ENCODE data around the gene ELOVL5. TPM values are rescaled to one million over a fixed set of nuclear protein-coding genes. Genes with fewer than 3 reads are reported as not detected.

Gene ELOVL5
- total RNA-seq, 1 donor from 2014 or later = 133 TPM

DNA sequence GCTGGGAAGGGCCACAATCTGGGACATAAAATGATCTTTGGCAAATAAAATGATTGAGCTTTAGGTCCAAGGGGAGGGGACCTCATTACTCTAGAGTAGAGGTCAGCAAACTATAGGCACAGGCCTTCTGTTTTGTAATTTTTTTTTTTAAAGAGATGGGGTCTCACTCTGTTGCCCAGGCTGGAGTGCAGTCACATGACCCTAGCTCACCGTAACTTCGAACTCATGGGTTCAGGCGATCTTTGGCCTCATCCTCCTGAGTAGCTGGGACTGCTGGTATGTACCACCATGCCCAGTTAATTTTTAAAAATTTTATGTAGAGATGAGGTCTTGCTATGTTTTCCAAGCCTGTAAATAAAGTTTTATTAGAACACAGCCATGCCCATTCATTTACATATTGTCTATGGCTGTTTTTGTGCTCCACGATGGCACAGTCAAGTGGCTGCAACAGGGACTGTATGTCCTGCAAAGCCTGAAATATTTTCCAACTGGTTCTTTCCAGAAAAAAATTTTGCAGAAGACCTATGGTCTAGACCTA is 82.1 kb downstream of the ELOVL5 start:
- no peaks in the 10 kb centered on the region for H3K9me3 Mint-ChIP-seq
- DNase-seq (ENCODE audit: low spot score) = no peak
- peaks cover 79% of the 10 kb centered on the region for H3K36me3 Mint-ChIP-seq (ENCODE audit: low read depth)
- no peaks in the 10 kb centered on the region for H3K27me3 Mint-ChIP-seq (ENCODE audit: low read depth)
- H3K27ac Mint-ChIP-seq = no peak overlapping the region
- H3K4me1 Mint-ChIP-seq (ENCODE audit: low read depth) = peaks cover 18% of the 10 kb centered on the region
- intact Hi-C loops (cut with micrococcal nuclease) = loop anchor here (10.0 kb wide), 1 partner anchor 218 kb away; no protein-coding TSS in a partner anchor
- no peak overlapping the region for H3K4me3 Mint-ChIP-seq (ENCODE audit: low read depth)

DNA sequence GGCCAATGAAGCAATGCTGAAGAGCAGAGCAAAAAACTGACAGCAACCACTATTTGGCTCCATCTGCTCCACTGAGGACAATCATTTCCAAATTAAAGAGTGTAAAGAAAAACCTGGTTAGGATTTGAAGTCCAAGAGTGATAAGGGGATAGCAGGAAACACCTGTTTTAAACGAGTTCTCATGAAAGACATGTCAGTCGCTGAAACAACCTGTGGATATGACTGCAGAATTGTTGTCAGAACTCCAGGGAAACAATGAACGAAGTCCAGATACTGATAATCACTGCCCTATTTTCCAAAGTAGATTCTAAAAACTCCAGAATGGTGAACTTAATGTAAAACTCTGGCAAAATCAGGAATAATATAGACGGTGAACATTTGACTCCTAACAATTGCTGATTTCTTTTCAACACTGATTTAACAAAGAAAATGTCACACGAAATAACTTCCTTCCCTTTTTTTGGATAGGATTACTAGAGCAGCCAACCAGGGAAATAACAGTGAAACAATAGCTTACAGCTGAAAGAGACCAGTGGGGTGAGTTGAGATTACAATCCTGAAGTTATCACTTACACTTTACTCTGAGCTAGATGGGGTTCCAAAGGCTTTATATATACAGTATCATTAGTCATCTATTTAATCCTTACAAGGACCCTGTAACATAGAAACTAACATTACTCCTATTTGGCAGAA is 83.7 kb downstream of the ELOVL5 start:
- intact Hi-C loops (cut with micrococcal nuclease) = loop anchor here (10.0 kb wide), 1 partner anchor 220 kb away; no protein-coding TSS in a partner anchor
- Mint-ChIP-seq H3K36me3 (ENCODE audit: low read depth) (peaks cover 80% of the 10 kb centered on the region), H3K9me3 (no peaks in the 10 kb centered on the region), H3K27me3 (ENCODE audit: low read depth) (no peaks in the 10 kb centered on the region), H3K4me1 (ENCODE audit: low read depth) (peaks cover 13% of the 10 kb centered on the region), H3K4me3 (ENCODE audit: low read depth) (no peak overlapping the region), H3K27ac (no peak overlapping the region)
- DNase-seq (ENCODE audit: low spot score) = no peak

DNA sequence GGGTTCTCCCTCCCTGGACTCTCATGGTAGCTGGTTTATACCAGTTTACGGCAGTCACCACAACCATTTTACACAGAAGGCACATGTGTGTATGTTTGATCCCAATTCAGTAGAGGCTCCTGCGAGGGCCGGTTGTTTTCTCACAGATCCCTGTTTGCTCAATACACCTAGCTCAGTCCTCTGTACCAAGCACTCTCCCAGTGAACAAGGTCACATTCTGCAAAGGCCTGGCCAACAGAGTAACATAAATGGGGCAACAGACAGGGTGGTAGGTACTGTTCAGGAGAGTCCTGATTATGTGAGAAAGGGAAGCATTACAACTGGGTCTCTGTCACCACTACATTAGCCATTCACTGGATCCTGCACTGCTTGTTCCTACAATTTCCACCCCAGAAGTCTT is 84.4 kb downstream of the ELOVL5 start:
- peaks cover 6% of the 10 kb centered on the region for H3K4me1 Mint-ChIP-seq (ENCODE audit: low read depth)
- no peaks in the 10 kb centered on the region for H3K27me3 Mint-ChIP-seq (ENCODE audit: low read depth)
- H3K36me3 Mint-ChIP-seq (ENCODE audit: low read depth) = peaks cover 79% of the 10 kb centered on the region
- no peak for DNase-seq (ENCODE audit: low spot score)
- H3K4me3 Mint-ChIP-seq (ENCODE audit: low read depth) = no peak overlapping the region
- H3K27ac Mint-ChIP-seq = no peak overlapping the region
- intact Hi-C loops (cut with micrococcal nuclease) = loop anchor here (10.0 kb wide), 1 partner anchor 220 kb away; no protein-coding TSS in a partner anchor
- no peaks in the 10 kb centered on the region for H3K9me3 Mint-ChIP-seq

DNA sequence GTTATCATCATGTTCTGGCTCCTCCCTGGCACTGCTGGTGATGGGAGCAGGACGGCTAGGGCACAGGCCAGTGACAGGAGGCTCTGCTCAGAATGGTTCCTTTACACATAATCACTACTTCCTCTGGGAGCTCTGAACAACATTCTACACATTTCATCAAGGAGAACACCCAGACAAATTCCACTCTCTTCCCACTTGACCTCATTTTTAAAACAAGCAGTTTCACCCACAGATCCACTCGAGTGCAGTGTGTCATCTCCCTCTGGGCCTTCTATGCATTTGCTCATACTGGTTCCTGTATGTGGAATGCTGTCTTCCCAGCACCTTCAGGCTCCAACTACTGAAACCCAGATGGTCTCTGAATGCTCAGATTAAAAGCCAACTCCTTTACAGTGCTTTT is 84.8 kb downstream of the ELOVL5 start:
- peaks cover 3% of the 10 kb centered on the region for H3K4me1 Mint-ChIP-seq (ENCODE audit: low read depth)
- DNase-seq (ENCODE audit: low spot score) = no peak
- H3K9me3 Mint-ChIP-seq = no peaks in the 10 kb centered on the region
- intact Hi-C loops (cut with micrococcal nuclease) = loop anchor here (10.0 kb wide), 1 partner anchor 221 kb away; no protein-coding TSS in a partner anchor
- H3K4me3 Mint-ChIP-seq (ENCODE audit: low read depth) = no peak overlapping the region
- peaks cover 83% of the 10 kb centered on the region for H3K36me3 Mint-ChIP-seq (ENCODE audit: low read depth)
- peak overlapping the region; percentile 0 for H3K27ac Mint-ChIP-seq
- H3K27me3 Mint-ChIP-seq (ENCODE audit: low read depth) = no peaks in the 10 kb centered on the region

DNA sequence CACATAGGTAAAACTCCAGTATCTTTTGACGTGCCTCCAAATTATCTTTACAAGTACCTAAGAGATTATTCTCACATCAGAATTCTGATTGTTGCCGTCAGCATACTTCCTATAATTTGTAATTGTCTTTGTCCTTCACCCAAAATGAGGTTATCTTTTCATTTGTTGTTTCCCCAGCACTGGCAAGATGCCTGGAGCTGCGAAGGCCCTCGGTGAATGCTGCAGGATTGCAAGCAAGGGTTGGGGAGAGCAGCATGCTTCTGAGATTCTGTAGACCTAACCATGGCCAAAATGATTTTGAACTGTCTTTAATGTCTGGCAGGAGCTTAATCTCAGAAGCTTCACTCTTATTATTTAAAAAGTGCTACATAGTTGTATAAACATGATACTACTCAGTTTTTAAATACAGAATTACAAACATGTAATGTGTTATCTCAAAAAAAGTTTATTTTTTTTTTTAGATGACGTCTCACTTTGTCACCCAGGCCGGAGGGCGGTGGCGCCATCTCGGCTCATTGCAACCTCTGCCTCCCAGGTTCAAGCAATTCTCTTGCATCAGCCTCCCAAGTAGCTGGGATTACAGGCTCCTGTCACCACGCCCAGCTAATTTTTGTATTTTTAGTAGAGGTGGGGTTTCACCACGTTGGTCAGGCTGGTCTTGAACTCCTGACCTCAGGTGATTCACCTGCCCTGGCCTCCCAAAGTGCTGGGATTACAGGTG is 88.7 kb downstream of the ELOVL5 start:
- no peaks in the 10 kb centered on the region for H3K9me3 Mint-ChIP-seq

GRCh38 chr6:53258774-53259155 is 90.0 kb downstream of the ELOVL5 start:
- Mint-ChIP-seq H3K27me3 (ENCODE audit: low read depth) (no peaks in the 10 kb centered on the region), H3K27ac (no peak overlapping the region), H3K36me3 (ENCODE audit: low read depth) (peaks cover 76% of the 10 kb centered on the region), H3K9me3 (no peaks in the 10 kb centered on the region), H3K4me1 (ENCODE audit: low read depth) (no peaks in the 10 kb centered on the region), H3K4me3 (ENCODE audit: low read depth) (no peak overlapping the region)
- DNase-seq (ENCODE audit: low spot score) = no peak
- intact Hi-C loops (cut with micrococcal nuclease) = no loop called here

More for the DNA sequence above, 88.7 kb downstream of the ELOVL5 start:
- peaks cover 79% of the 10 kb centered on the region for H3K36me3 Mint-ChIP-seq (ENCODE audit: low read depth)
- no peaks in the 10 kb centered on the region for H3K27me3 Mint-ChIP-seq (ENCODE audit: low read depth)
- H3K4me3 Mint-ChIP-seq (ENCODE audit: low read depth) = no peak overlapping the region
- no peak overlapping the region for H3K27ac Mint-ChIP-seq
- no peak for DNase-seq (ENCODE audit: low spot score)
- H3K4me1 Mint-ChIP-seq (ENCODE audit: low read depth) = no peaks in the 10 kb centered on the region
- intact Hi-C loops (cut with micrococcal nuclease) = loop anchor here (10.0 kb wide), 1 partner anchor 225 kb away; no protein-coding TSS in a partner anchor

DNA sequence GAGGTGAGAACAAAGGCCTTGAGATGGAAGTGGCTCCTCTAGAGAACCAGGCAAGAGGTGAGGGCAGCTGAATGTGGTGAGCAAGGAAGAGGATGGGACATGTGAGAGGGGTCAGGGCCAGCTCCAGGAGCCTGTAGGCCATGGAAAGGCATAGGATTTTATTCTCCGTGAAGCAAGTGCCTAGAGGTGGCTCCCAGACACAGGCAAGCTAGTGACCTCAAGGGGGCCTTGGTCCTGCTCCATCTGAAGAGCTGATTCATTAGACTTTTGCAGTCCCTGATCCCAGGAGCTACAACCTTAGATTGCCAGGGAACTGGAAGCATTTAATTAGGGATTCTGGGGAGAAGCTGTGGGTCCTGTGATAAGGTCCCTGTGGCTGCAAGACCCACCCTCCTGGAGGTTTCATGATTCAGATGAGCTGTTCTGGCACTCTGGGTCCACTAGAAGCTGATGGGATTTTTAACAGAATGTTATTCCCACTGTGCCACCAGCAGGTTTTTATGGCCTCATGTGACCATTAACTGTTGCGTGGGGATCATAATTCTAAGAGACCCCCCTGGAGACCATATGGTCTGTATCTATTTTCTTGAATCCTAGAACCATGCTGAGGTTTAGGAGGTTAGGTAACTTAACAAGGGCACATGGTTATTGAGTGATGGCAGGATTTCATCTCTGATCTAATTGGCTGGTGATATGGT is 90.5 kb downstream of the ELOVL5 start:
- Mint-ChIP-seq H3K27ac (no peak overlapping the region), H3K9me3 (no peaks in the 10 kb centered on the region), H3K4me1 (ENCODE audit: low read depth) (no peaks in the 10 kb centered on the region), H3K36me3 (ENCODE audit: low read depth) (peaks cover 75% of the 10 kb centered on the region), H3K27me3 (ENCODE audit: low read depth) (no peaks in the 10 kb centered on the region), H3K4me3 (ENCODE audit: low read depth) (no peak overlapping the region)
- intact Hi-C loops (cut with micrococcal nuclease) = no loop called here
- DNase-seq (ENCODE audit: low spot score) = no peak

GRCh38 chr6:53257533-53257932 is 91.2 kb downstream of the ELOVL5 start:
- Mint-ChIP-seq H3K27ac (no peak overlapping the region), H3K4me3 (ENCODE audit: low read depth) (no peak overlapping the region), H3K4me1 (ENCODE audit: low read depth) (no peaks in the 10 kb centered on the region), H3K9me3 (no peaks in the 10 kb centered on the region), H3K27me3 (ENCODE audit: low read depth) (no peaks in the 10 kb centered on the region), H3K36me3 (ENCODE audit: low read depth) (peaks cover 71% of the 10 kb centered on the region)
- DNase-seq (ENCODE audit: low spot score) = no peak
- intact Hi-C loops (cut with micrococcal nuclease) = no loop called here

- Mint-ChIP-seq H3K27me3 (ENCODE audit: low read depth) (no peaks in the 10 kb centered on the region), H3K27ac (no peak overlapping the region), H3K36me3 (ENCODE audit: low read depth) (peaks cover 66% of the 10 kb centered on the region), H3K9me3 (no peaks in the 10 kb centered on the region), H3K4me1 (ENCODE audit: low read depth) (no peaks in the 10 kb centered on the region), H3K4me3 (ENCODE audit: low read depth) (no peak overlapping the region)
- intact Hi-C loops (cut with micrococcal nuclease) = no loop called here
- DNase-seq (ENCODE audit: low spot score) = no peak
Measured at GRCh38 chr6:53257001-53257400, 91.7 kb downstream of the ELOVL5 start.

DNA sequence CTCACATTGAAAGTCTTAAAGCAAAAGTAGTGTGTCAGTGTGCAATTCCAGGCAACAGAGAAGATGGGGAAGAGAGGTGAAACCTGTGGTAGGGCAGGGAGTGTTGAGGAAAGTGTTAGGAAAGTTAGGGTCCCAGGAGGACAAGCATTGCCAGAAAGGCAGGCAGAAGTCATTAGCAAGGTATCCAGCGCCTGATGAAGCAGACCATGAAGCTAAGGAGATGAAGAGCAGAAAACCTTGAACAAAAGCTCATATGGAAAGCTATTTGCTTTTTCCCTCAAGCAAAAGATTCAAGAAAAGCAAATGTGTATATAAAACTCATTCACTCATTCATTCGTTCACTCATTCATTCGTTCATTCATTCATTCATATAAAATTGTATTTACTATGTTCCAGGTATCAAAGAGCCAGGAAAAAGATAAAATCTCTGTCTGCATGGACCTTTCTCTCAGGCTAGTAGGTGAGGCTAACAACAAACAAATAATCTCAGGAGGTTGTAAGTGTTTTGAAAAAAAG is 96.5 kb downstream of the ELOVL5 start:
- Mint-ChIP-seq H3K4me3 (ENCODE audit: low read depth) (no peak overlapping the region), H3K36me3 (ENCODE audit: low read depth) (peaks cover 24% of the 10 kb centered on the region)
- intact Hi-C loops (cut with micrococcal nuclease) = no loop called here

DNA sequence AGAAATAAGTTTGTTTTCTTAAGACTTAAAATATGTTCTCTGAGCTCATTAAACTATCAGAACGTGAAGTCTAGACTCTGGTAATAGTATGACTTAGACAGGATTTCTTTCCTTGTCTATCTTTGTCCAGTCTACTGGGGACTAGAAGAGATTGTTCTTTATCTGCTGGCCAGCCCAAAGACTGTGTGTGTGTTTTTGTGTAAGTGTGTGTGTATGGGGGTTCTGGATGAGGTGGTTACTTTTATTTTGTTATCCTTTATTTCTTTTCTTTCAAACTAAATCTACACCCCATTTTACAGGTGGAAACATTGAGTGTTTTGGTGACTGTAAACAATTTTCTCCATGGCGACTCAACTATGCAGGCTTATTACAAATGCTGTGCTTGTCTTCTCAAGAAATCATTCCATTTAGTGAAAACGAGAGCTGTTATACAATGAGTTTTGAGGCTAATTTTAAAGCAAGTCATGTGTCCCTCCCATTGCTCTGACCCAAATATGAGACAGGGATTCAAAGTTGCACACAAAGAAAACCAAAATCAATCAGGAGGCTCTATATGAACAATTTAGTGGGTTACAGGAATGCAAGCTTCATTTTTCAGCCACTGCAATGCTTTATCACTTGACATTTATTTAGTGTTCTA is 97.6 kb downstream of the ELOVL5 start:
- no peak overlapping the region for H3K4me3 Mint-ChIP-seq (ENCODE audit: low read depth)
- no peaks in the 10 kb centered on the region for H3K4me1 Mint-ChIP-seq (ENCODE audit: low read depth)
- H3K27ac Mint-ChIP-seq = no peak overlapping the region
- H3K9me3 Mint-ChIP-seq = no peaks in the 10 kb centered on the region
- no peaks in the 10 kb centered on the region for H3K27me3 Mint-ChIP-seq (ENCODE audit: low read depth)
- intact Hi-C loops (cut with micrococcal nuclease) = no loop called here
- H3K36me3 Mint-ChIP-seq (ENCODE audit: low read depth) = peaks cover 15% of the 10 kb centered on the region
- no peak for DNase-seq (ENCODE audit: low spot score)

More for the DNA sequence above, 96.5 kb downstream of the ELOVL5 start:
- DNase-seq (ENCODE audit: low spot score) = no peak
- H3K9me3 Mint-ChIP-seq = no peaks in the 10 kb centered on the region
- no peaks in the 10 kb centered on the region for H3K4me1 Mint-ChIP-seq (ENCODE audit: low read depth)
- no peaks in the 10 kb centered on the region for H3K27me3 Mint-ChIP-seq (ENCODE audit: low read depth)
- H3K27ac Mint-ChIP-seq = no peak overlapping the region
